ENCODE measurements around the gene PTPRD.

Gene PTPRD

GRCh38 chr9:8382777-8383527, 2229.8 kb downstream of the PTPRD start:
- H3K79me2 ChIP-seq (ENCODE audit: control insufficient read depth, low read length) = no peaks in the 10 kb centered on the region
- H3K27ac ChIP-seq (ENCODE audit: low read depth, low read length) = no peak overlapping the region
- no peaks in the 10 kb centered on the region for H3K27me3 ChIP-seq (ENCODE audit: control insufficient read depth, low read length)
- H3K9me3 ChIP-seq (ENCODE audit: control insufficient read depth, insufficient read depth, low read length) = no peaks in the 10 kb centered on the region
- no peaks in the 10 kb centered on the region for H4K20me1 ChIP-seq (ENCODE audit: control insufficient read depth, insufficient read depth, low read depth, low read length)
- no peak overlapping the region for H3K4me2 ChIP-seq (ENCODE audit: low read length)
- H3K4me3 ChIP-seq (ENCODE audit: low read length) = no peak overlapping the region
- H3F3A ChIP-seq (ENCODE audit: control insufficient read depth, insufficient read depth) = no peaks in the 10 kb centered on the region
- no peaks in the 10 kb centered on the region for H3K9me2 ChIP-seq (replicated peaks; ENCODE audit: control insufficient read depth, low read length)
- TF ChIP-seq EZH2phosphoT487 (IDR thresholded peaks at IDR 0.05; ENCODE audit: borderline replicate concordance, low read length) = no peak
- TF ChIP-seq, protein P1, sequence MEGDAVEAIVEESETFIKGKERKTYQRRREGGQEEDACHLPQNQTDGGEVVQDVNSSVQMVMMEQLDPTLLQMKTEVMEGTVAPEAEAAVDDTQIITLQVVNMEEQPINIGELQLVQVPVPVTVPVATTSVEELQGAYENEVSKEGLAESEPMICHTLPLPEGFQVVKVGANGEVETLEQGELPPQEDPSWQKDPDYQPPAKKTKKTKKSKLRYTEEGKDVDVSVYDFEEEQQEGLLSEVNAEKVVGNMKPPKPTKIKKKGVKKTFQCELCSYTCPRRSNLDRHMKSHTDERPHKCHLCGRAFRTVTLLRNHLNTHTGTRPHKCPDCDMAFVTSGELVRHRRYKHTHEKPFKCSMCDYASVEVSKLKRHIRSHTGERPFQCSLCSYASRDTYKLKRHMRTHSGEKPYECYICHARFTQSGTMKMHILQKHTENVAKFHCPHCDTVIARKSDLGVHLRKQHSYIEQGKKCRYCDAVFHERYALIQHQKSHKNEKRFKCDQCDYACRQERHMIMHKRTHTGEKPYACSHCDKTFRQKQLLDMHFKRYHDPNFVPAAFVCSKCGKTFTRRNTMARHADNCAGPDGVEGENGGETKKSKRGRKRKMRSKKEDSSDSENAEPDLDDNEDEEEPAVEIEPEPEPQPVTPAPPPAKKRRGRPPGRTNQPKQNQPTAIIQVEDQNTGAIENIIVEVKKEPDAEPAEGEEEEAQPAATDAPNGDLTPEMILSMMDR (IDR thresholded peaks at IDR 0.05; ENCODE audit: low read depth, low read length, poor library complexity, severe bottlenecking) = no peak
- H3K4me1 ChIP-seq (ENCODE audit: control insufficient read depth, low read length) = no peaks in the 10 kb centered on the region
- no peaks in the 10 kb centered on the region for H3K36me3 ChIP-seq (ENCODE audit: control insufficient read depth, low read length)

DNA sequence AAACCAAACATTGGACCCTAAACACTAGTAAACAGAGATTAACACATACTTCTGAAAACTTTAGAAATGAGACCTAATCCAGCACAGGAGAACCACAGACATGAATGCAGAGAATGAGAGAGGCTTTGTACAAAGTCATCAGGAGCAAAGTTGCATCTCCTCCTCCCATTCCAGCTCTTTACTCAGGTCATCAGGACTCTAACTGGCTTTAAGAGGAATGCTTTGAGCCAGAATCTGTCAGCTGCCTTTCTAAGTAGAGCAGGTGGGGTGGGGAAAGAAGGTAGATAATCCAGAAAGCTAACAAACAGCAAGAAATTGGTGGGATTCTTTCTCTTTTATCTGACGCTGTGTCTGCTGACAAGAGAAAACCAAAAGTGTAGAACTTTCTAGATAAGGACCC, 2230.5 kb downstream of the PTPRD start:
- no peak overlapping the region for H3K4me3 ChIP-seq (ENCODE audit: low read length)
- no peaks in the 10 kb centered on the region for H3K79me2 ChIP-seq (ENCODE audit: control insufficient read depth, low read length)
- no peaks in the 10 kb centered on the region for H4K20me1 ChIP-seq (ENCODE audit: control insufficient read depth, insufficient read depth, low read depth, low read length)

DNA sequence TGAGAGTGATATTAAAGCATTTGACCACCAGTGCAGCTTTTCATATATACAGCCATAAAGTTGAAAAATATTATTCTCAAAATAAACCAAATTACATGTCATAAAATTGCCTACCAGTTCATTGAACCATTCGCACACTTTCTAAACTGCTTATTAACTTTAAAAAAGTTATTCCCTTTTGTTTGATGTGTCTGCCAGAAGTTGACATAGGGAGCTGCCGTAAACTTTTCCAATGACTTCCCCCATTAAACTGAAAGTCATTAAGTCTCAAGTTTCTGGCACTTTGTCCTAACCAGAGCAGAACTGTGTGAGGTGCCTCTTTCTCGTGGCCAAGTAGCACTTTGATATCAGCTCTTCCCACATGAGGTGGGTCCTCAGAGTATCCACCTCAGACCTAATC, 2231.2 kb downstream of the PTPRD start:
- no peak overlapping the region for H3K27ac ChIP-seq (ENCODE audit: low read depth, low read length)
- H3K4me3 ChIP-seq (ENCODE audit: low read length) = no peak overlapping the region
- H3K27me3 ChIP-seq (ENCODE audit: control insufficient read depth, low read length) = no peaks in the 10 kb centered on the region
- no peaks in the 10 kb centered on the region for H4K20me1 ChIP-seq (ENCODE audit: control insufficient read depth, insufficient read depth, low read depth, low read length)
- H3K4me2 ChIP-seq (ENCODE audit: low read length) = no peak overlapping the region
- H3F3A ChIP-seq (ENCODE audit: control insufficient read depth, insufficient read depth) = no peaks in the 10 kb centered on the region
- H3K36me3 ChIP-seq (ENCODE audit: control insufficient read depth, low read length) = no peaks in the 10 kb centered on the region
- H3K9me3 ChIP-seq (ENCODE audit: control insufficient read depth, insufficient read depth, low read length) = no peaks in the 10 kb centered on the region
- H3K4me1 ChIP-seq (ENCODE audit: control insufficient read depth, low read length) = no peaks in the 10 kb centered on the region
- H3K9me2 ChIP-seq (replicated peaks; ENCODE audit: control insufficient read depth, low read length) = no peaks in the 10 kb centered on the region
- no peaks in the 10 kb centered on the region for H3K79me2 ChIP-seq (ENCODE audit: control insufficient read depth, low read length)
- TF ChIP-seq, protein P1 (IDR thresholded peaks at IDR 0.05; ENCODE audit: low read depth, low read length, poor library complexity, severe bottlenecking) = no peak
- no peak for TF ChIP-seq EZH2phosphoT487 (IDR thresholded peaks at IDR 0.05; ENCODE audit: borderline replicate concordance, low read length)

More for the DNA sequence above, 2230.5 kb downstream of the PTPRD start:
- TF ChIP-seq, protein P1 (IDR thresholded peaks at IDR 0.05; ENCODE audit: low read depth, low read length, poor library complexity, severe bottlenecking) = no peak
- no peak for TF ChIP-seq EZH2phosphoT487 (IDR thresholded peaks at IDR 0.05; ENCODE audit: borderline replicate concordance, low read length)
- H3K4me1 ChIP-seq (ENCODE audit: control insufficient read depth, low read length) = no peaks in the 10 kb centered on the region
- no peak overlapping the region for H3K27ac ChIP-seq (ENCODE audit: low read depth, low read length)
- no peaks in the 10 kb centered on the region for H3K9me3 ChIP-seq (ENCODE audit: control insufficient read depth, insufficient read depth, low read length)
- no peaks in the 10 kb centered on the region for H3K36me3 ChIP-seq (ENCODE audit: control insufficient read depth, low read length)
- no peaks in the 10 kb centered on the region for H3F3A ChIP-seq (ENCODE audit: control insufficient read depth, insufficient read depth)
- no peaks in the 10 kb centered on the region for H3K9me2 ChIP-seq (replicated peaks; ENCODE audit: control insufficient read depth, low read length)
- no peak overlapping the region for H3K4me2 ChIP-seq (ENCODE audit: low read length)
- no peaks in the 10 kb centered on the region for H3K27me3 ChIP-seq (ENCODE audit: control insufficient read depth, low read length)

All from DOHH2 (cell line).